Activated naive CD8-positive, alpha-beta T cell treated with anti-CD3 and anti-CD28 coated beads, Interleukin-2, amount 10 ng/mL, durations not matched to agents 7 days and 5 days (primary cell): ENCODE measurements around the gene DSCAM. TPM values are rescaled to one million over a fixed set of nuclear protein-coding genes. Genes with fewer than 3 reads are reported as not detected.

Experiments used
- ATAC-seq: fragments of 150-1000 bp; cut with Tn5 transposase; one replicate; pipeline ENCODE4 v1.10.0; 2021; ENCODE audit warnings: low read depth, moderate library complexity
- POLR2A ChIA-PET: fragments of 350-600 bp; sonication (Branson Sonifier 250); formaldehyde crosslinking; loops from one replicate; lab custom pipeline; 2021; ENCODE audit warnings: antibody characterized with exemption; lab: Charles Lee
- DNase-seq: peaks from one replicate; pipeline ENCODE4 v3.0.0; 2021
- H3K27ac Mint-ChIP-seq: one replicate; pipeline ENCODE4 v1.8.0; 2022; ENCODE audit warnings: mild to moderate bottlenecking, mixed read lengths
- H3K27me3 Mint-ChIP-seq: one replicate; pipeline ENCODE4 v1.8.0; 2022; ENCODE audit warnings: mild to moderate bottlenecking, moderate library complexity, mixed read lengths
- H3K36me3 Mint-ChIP-seq: one replicate; pipeline ENCODE4 v1.8.0; 2021; ENCODE audit warnings: mild to moderate bottlenecking, mixed read lengths
- H3K4me1 Mint-ChIP-seq: one replicate; pipeline ENCODE4 v1.8.0; 2021; ENCODE audit warnings: mixed read lengths
- H3K4me3 Mint-ChIP-seq: one replicate; pipeline ENCODE4 v1.8.0; 2022; ENCODE audit warnings: mild to moderate bottlenecking, moderate library complexity, mixed read lengths
- H3K9me3 Mint-ChIP-seq: one replicate; pipeline ENCODE4 v1.8.0; 2021; ENCODE audit warnings: mixed read lengths
- total RNA-seq, 2 experiments: library from RNA; stranded (reverse); gene quantifications; one replicate each; pipeline ENCODE4 v1.2.3, GENCODE V29; 2021

DSCAM gene
- total RNA-seq, 2 experiments from 2014 or later: not detected

DNA sequence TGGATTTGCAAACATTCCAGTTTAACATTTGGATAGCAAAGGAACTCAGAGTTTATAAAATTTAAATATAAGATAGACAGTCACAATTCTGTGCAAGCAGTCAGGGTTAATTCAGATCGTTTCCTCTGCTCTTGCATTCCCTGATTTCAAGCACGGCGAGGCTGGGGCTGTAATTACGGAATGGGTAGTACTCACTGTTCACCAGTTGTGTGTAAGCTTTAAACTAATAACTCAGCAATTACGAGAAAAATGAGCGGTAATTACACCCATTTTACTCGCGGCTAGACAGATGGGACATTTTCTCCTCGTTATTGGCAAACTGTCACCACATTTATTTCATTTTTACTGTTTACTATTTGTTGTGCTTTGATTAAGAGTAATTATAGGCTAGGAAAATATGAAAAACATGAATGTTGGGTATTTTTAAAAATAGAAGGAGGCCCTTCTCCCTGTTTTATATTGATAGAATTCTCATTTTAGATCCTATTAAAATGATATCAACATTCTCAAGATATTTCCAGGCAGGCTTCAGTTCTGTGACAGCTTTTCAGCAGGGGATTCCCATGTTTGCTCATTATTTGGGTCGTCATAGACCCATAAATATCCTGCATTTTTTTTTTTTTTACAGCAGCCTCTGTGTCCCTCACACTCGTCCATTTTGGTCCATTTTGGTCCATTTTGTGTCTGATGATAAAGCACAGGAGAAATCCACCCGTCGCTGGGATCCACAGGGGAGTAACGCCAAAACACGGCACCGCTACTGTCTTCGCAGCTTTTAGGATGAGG, 208.3 kb downstream of the DSCAM start:
- peaks cover 2% of the 10 kb centered on the region for H3K9me3 Mint-ChIP-seq

DNA sequence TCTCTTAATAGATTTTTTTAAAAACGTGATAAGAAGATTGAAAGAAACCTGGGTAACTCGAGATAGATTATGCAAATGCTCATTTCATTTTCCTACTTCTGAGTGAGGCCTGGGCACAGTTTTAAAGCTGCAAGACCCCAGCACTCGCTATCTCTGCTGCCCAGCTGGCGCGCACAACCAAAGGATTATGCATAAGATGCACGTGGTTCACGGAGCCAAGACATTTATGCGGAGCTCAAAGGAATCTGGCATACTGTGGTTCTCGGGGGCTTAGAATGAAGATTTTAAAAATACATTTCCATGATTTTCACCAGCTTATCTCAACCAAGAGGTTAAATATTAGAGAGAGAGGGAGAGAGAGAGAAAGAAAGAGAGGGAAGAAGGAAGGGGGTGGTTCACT, 210.9 kb downstream of the DSCAM start:
- Mint-ChIP-seq H3K4me3 (no peak overlapping the region), H3K9me3 (no peaks in the 10 kb centered on the region), H3K4me1 (no peaks in the 10 kb centered on the region), H3K36me3 (no peaks in the 10 kb centered on the region), H3K27ac (no peak overlapping the region), H3K27me3 (no peaks in the 10 kb centered on the region)
- POLR2A ChIA-PET: no interaction called here
- no peak for DNase-seq
- no peak for ATAC-seq

More for the DNA sequence above, 208.3 kb downstream of the DSCAM start:
- Mint-ChIP-seq H3K27ac (no peak overlapping the region), H3K4me1 (no peaks in the 10 kb centered on the region), H3K4me3 (no peak overlapping the region), H3K36me3 (no peaks in the 10 kb centered on the region), H3K27me3 (no peaks in the 10 kb centered on the region)
- no peak for ATAC-seq
- POLR2A ChIA-PET: no interaction called here
- DNase-seq: no peak

DNA sequence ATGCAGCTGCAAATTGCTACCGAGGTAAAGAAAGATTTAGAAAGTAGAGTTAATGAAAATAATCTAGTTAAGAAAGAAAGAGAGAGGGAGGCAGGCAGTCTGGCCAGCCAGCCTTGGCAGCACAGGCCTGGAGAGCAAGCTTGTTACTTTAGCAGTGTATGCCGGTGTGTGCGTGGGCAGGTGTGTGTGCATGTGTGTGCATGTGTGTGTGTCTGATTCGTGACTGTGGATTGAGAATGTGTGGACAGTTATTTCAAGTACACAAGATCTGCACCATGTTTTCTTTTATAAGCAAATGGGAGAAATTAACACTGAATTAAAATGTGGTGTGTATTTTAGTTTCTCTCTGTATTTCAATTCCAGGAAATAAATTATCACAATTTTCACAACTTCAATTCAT, 211.6 kb downstream of the DSCAM start:
- Mint-ChIP-seq H3K4me3 (no peak overlapping the region), H3K27me3 (no peaks in the 10 kb centered on the region), H3K4me1 (no peaks in the 10 kb centered on the region), H3K36me3 (no peaks in the 10 kb centered on the region), H3K9me3 (no peaks in the 10 kb centered on the region), H3K27ac (no peak overlapping the region)
- DNase-seq: no peak
- no peak for ATAC-seq
- POLR2A ChIA-PET: no interaction called here

DNA sequence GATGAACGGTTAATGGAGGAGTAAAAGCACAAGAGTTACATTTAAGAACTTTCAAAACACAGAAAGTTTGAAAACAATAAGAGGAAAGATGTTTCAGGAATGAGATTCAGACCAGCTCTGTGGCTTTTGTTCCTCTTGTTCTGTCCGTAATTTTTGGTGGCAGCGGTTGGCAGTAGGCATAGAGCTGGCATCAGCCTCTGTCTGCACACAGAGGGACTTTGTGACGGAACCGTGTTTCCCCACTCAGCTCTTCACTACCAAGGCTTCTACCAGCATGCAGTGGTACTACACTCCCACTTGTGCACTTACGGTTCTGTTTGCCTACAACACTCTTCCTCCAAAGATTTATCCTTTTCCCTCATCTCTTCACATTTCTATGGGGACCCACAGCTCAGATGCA, 212.8 kb downstream of the DSCAM start:
- Mint-ChIP-seq H3K27ac (no peak overlapping the region), H3K27me3 (no peaks in the 10 kb centered on the region), H3K36me3 (no peaks in the 10 kb centered on the region), H3K9me3 (no peaks in the 10 kb centered on the region), H3K4me1 (no peaks in the 10 kb centered on the region), H3K4me3 (no peak overlapping the region)
- no peak for DNase-seq
- ATAC-seq: no peak
- POLR2A ChIA-PET: no interaction called here

DNA sequence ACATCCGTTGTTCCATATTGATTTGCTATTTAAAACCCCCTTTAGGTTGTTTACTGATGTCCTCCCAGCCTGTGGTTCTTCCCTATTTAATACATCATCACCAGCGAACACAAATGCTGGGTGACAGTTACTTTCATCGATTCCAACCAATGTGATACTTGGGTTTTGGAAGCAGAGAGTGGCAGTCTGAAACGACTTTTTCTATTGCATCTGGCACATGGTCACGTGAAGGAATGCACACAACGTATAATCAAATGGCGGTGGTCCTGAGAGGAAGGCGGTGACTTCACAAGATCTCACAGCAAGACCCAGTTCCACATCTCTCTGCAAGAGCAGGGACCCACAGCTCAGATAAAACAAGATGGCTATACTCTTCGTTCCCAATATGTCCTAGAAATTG, 213.9 kb downstream of the DSCAM start:
- Mint-ChIP-seq H3K9me3 (no peaks in the 10 kb centered on the region), H3K4me3 (no peak overlapping the region), H3K4me1 (no peaks in the 10 kb centered on the region), H3K27me3 (no peaks in the 10 kb centered on the region), H3K36me3 (no peaks in the 10 kb centered on the region), H3K27ac (no peak overlapping the region)
- POLR2A ChIA-PET: no interaction called here
- ATAC-seq (no peak), DNase-seq (no peak)

DNA sequence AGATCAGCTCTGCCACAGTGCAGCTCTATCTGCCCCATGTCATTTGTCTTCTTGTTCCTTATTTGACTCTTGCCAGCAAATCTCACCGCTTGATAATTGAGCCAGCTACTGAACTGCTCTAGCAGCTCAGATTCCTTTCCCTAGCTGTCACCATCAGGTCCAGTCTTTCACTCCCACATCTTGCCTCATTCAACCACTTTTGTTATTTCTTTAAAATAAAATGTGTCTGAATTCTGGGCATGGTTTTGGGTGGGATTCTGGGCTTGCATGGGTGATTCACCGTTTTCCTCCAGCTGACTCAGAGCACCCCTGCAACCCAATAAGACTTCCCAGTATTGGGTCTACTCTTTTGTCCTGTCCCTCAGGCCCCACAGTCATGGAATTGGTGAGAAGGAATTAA, 215.7 kb downstream of the DSCAM start:
- ATAC-seq: no peak
- DNase-seq: no peak
- no peak overlapping the region for H3K4me3 Mint-ChIP-seq
- no peaks in the 10 kb centered on the region for H3K4me1 Mint-ChIP-seq
- H3K9me3 Mint-ChIP-seq: peaks cover 3% of the 10 kb centered on the region
- POLR2A ChIA-PET: no interaction called here
- no peak overlapping the region for H3K27ac Mint-ChIP-seq
- no peaks in the 10 kb centered on the region for H3K27me3 Mint-ChIP-seq
- no peaks in the 10 kb centered on the region for H3K36me3 Mint-ChIP-seq

DNA sequence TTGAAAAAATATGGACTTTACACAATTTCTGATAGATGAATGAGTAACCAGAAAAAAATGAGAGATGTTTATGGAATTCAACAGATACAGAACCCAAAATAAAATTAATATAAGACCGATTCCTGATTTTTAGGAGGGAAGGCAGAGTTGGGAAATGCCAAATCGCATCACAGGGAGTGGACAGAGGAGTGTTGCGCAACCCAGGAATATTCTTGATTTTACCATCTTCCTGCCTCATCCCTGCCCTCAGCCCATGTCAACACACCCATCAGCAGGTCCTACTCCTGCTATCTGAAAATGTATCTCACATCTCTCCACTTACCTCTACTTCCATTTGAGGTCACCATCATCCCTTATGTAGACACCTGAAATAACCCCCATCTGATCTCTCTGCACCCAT, 221.0 kb downstream of the DSCAM start:
- POLR2A ChIA-PET: no interaction called here
- Mint-ChIP-seq H3K4me3 (no peak overlapping the region), H3K36me3 (no peaks in the 10 kb centered on the region), H3K4me1 (no peaks in the 10 kb centered on the region), H3K27me3 (no peaks in the 10 kb centered on the region), H3K9me3 (peaks cover 6% of the 10 kb centered on the region), H3K27ac (no peak overlapping the region)
- ATAC-seq (no peak), DNase-seq (no peak)

DNA sequence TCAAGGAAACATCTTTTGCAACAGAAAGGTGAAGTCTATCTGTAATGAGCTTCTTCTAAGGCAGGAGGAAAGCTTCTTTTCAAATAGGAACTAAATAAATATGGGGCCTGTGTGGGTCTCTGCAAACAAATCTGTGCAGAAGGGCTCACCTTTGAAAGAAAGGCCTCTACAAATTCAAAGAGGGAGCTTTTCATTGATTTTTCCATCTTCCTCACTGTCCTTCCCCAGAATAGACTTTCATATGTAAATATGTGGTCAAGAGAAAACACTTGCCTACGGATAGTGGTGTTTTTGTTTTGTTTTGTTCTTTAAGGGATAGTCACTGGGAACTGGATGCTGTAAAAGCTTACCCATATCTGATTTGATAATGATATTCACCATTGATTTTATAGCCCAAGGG, 223.4 kb downstream of the DSCAM start:
- DNase-seq: no peak
- Mint-ChIP-seq H3K36me3 (no peaks in the 10 kb centered on the region), H3K4me3 (no peak overlapping the region), H3K4me1 (no peaks in the 10 kb centered on the region), H3K9me3 (peaks cover 6% of the 10 kb centered on the region), H3K27ac (no peak overlapping the region), H3K27me3 (no peaks in the 10 kb centered on the region)
- POLR2A ChIA-PET: no interaction called here
- ATAC-seq: no peak

DNA sequence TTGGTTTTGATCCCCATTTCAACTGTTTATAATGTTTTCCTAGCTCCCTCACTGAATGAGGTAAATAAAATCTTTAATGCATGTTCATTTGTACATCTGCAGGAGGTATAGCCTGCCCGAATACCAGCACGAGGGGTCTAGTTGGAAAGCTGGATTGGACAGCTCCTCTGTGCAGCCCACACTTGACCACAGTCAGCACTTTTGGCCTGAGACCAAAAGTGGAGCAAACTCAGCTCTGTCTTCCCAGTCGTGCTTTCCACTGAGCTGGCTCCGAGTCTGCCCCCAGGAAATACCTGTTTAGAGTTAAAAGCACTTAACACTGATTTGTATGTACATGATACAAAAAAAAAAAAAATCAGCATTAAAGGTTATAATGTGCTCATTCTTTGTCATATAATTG, 224.4 kb downstream of the DSCAM start:
- ATAC-seq (no peak), DNase-seq (no peak)
- POLR2A ChIA-PET: no interaction called here
- Mint-ChIP-seq H3K9me3 (peaks cover 6% of the 10 kb centered on the region), H3K4me3 (no peak overlapping the region), H3K36me3 (no peaks in the 10 kb centered on the region), H3K27me3 (no peaks in the 10 kb centered on the region), H3K4me1 (no peaks in the 10 kb centered on the region), H3K27ac (no peak overlapping the region)

DNA sequence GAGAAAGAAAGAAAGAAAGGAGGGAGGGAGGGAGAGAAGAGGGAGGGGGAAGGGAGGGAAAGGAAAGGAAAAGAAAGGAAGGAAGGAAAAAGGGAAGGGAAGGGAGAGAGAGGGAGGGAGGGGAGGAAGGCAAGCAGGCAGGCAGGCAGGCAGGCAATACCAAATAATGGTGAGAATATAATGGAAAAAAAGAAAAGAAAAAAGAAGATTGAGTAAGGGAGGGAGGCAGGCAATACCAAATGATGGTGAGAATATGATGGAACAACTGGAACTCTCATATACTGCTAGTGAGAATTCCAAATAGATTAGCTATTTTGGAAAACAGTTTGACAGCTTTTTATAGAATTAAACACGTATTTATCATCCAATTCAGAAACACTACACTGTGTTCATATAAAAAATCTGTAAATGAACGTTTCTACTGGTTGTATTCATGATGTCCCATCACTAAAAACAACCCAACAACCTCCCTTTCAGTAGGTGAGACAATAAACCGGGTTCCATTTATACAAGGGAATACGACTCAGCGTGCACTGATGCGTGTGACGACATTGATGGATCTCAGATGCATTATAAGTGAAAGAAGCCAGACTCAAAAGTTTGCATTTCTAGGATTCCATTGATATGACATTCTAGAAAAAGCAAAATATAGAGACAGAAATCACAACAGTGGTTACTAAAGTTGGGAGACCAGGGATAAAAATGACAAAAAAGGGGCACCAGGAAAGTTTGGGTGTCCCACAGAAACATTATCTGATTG, 226.4 kb downstream of the DSCAM start:
- DNase-seq (no peak), ATAC-seq (no peak)
- no peaks in the 10 kb centered on the region for H3K27me3 Mint-ChIP-seq
- POLR2A ChIA-PET: no interaction called here
- H3K27ac Mint-ChIP-seq: no peak overlapping the region
- H3K36me3 Mint-ChIP-seq: no peaks in the 10 kb centered on the region
- H3K4me3 Mint-ChIP-seq: no peak overlapping the region
- H3K4me1 Mint-ChIP-seq: no peaks in the 10 kb centered on the region
- H3K9me3 Mint-ChIP-seq: peaks cover 3% of the 10 kb centered on the region

DNA sequence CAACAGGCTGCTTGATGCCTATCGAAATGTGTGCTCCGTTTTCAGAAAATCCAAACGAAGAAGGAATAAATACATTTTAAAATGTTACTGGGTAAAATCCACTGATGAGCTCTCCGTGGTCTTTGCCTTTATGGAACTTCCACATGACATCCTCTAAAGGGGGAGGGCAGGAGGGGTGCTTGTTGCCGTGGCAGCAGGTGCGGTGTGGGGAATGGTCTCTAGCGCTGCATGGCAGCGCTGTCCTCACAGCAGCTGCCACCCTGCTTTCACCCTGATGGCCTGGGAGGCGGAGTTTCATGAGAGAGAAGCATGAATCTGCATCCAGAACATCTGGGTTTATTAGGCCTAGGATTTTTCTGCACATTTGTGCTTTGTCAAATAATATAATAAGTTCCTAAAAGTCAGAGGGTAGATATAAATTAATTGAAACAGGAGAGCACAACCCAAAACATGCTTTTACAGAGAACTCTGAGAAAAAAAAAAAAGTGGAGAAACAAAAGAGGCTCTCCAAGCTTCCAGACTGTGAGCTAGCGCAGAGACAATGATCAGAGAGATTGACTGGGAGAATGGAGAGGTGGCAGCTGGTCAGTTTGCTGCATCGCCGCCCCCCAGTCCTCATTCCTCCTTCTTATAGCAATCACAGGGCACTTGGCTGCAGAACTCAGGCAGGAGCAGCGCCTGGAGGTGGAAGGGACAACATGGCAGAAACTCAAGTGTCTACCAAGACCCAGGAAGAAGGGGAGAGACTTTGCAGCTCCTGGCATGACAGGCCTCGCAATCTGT, 228.6 kb downstream of the DSCAM start:
- ATAC-seq: no peak
- H3K4me3 Mint-ChIP-seq: no peak overlapping the region
- H3K9me3 Mint-ChIP-seq: peaks cover 3% of the 10 kb centered on the region
- H3K36me3 Mint-ChIP-seq: no peaks in the 10 kb centered on the region
- no peaks in the 10 kb centered on the region for H3K27me3 Mint-ChIP-seq
- no peaks in the 10 kb centered on the region for H3K4me1 Mint-ChIP-seq
- no peak overlapping the region for H3K27ac Mint-ChIP-seq
- DNase-seq: no peak
- POLR2A ChIA-PET: no interaction called here

DNA sequence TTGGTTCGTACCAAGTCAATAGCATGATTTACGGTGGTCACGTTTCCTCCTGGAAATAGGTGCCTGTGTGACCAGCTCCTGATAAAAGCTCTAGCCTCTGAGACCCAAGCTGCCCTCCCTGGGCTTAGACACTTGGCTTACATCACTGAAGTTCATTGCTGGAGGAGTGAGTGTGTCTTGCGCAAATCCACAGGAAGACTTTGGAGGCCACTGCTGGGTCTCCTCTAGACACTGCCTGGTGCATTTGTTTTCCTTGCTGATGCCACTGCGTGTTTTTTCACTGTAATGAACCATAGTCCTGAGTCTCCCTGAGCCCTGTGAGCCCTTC, 230.6 kb downstream of the DSCAM start:
- H3K9me3 Mint-ChIP-seq: no peaks in the 10 kb centered on the region
- no peak overlapping the region for H3K4me3 Mint-ChIP-seq
- H3K4me1 Mint-ChIP-seq: no peaks in the 10 kb centered on the region
- no peak for ATAC-seq
- H3K27me3 Mint-ChIP-seq: no peaks in the 10 kb centered on the region
- no peak for DNase-seq
- H3K27ac Mint-ChIP-seq: no peak overlapping the region
- POLR2A ChIA-PET: no interaction called here
- no peaks in the 10 kb centered on the region for H3K36me3 Mint-ChIP-seq

DNA sequence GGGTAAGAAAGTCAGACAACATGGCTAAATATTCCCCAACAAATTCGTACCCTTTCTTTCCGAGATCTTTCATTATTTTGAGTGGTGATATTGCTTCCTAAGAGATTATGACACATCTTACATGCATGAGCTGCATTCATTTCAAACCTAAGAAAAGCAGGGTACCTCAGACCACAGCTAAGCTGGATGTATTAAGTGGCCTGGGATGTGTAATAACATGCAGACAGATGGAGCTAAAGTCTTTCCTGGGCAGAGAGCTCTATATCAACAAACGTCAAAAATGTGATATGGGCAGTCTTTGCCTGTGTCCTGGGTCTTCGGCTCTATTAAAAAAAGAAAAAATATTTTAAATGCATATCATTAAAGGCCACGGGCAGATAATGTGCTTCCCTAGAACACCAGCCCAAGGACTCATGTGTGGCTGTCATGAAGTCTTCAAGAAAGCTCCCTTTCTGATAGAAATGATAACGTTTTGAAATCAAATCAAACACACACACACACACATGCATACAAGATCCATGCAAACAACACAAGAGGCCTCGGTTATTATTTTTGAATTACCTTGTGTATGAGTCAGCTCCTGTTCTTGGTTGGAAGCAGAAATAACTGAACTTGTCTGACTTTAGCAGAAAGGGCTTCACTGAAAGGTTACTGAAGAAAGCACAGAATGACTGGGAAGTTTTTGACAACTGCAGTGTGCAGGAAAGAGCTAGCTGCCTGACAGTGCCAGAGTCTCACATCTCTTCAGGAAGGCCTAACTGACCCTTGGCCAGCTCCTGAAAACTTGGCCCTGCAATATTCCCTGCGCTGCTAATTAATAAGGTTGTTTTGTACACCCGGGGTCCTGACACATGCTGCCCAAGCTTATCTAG, 231.2 kb downstream of the DSCAM start:
- ATAC-seq (no peak), DNase-seq (no peak)
- Mint-ChIP-seq H3K4me3 (no peak overlapping the region), H3K36me3 (no peaks in the 10 kb centered on the region), H3K27ac (no peak overlapping the region), H3K9me3 (no peaks in the 10 kb centered on the region), H3K27me3 (no peaks in the 10 kb centered on the region), H3K4me1 (no peaks in the 10 kb centered on the region)
- POLR2A ChIA-PET: no interaction called here
